Neural cell (in vitro differentiated cells): ENCODE measurements around the gene RAPGEFL1. TPM values are rescaled to one million over a fixed set of nuclear protein-coding genes. Genes with fewer than 3 reads are reported as not detected.

Experiments used
- H2AFZ ChIP-seq: fragments of 200-600, 300-800 bp; sonication (generic), shearing (Covaris generic); 2 replicates; pipeline ENCODE4 v1.6.0; 2014; ENCODE audit warnings: low read depth, mild to moderate bottlenecking, antibody characterized with exemption, low read length, moderate library complexity
- H3F3A ChIP-seq: fragments of 200-600 bp; shearing (Covaris generic); 2 replicates; pipeline ENCODE4 v1.6.1; 2016; ENCODE audit warnings: mild to moderate bottlenecking, moderate library complexity, mixed read lengths, antibody characterized with exemption, low read length; ENCODE audit not compliant: insufficient read depth, poor library complexity, severe bottlenecking
- H3K27ac ChIP-seq: fragments of 200-600, 300-800 bp; sonication (generic), shearing (Covaris generic); 2 replicates; pipeline ENCODE4 v1.5.1; 2014; ENCODE audit warnings: mild to moderate bottlenecking, low read length, moderate library complexity
- H3K27me3 ChIP-seq: fragments of 300-800, 200-600 bp; sonication (generic), shearing (Covaris generic); 2 replicates; pipeline ENCODE4 v1.6.0; 2014; ENCODE audit warnings: mild to moderate bottlenecking, low read depth, low read length, moderate library complexity; ENCODE audit not compliant: insufficient read depth
- H3K36me3 ChIP-seq: fragments of 300-800, 200-600 bp; sonication (generic), shearing (Covaris generic); 2 replicates; pipeline ENCODE4 v1.5.1; 2014; ENCODE audit warnings: mild to moderate bottlenecking, antibody characterized with exemption, low read length, moderate library complexity; ENCODE audit not compliant: insufficient read depth
- H3K4me2 ChIP-seq: fragments of 300-800, 200-600 bp; sonication (generic), shearing (Covaris generic); 2 replicates; pipeline ENCODE4 v1.6.0; 2014; ENCODE audit warnings: mild to moderate bottlenecking, low read length
- H3K4me3 ChIP-seq: fragments of 300-800, 200-600 bp; sonication (generic), shearing (Covaris generic); 2 replicates; pipeline ENCODE4 v1.5.1; 2014; ENCODE audit warnings: mild to moderate bottlenecking, low read length, moderate library complexity
- H3K79me2 ChIP-seq: fragments of 200-600 bp; shearing (Covaris generic); replicated peaks from 2 replicates; pipeline ENCODE4 v1.6.0; 2014; ENCODE audit warnings: mild to moderate bottlenecking, low read length, moderate library complexity; ENCODE audit not compliant: insufficient read depth
- H3K9ac ChIP-seq: fragments of 300-800, 200-600 bp; sonication (generic), shearing (Covaris generic); 2 replicates; pipeline ENCODE4 v1.6.1; 2016; ENCODE audit warnings: mild to moderate bottlenecking, low read length, mixed read lengths
- H3K9me2 ChIP-seq: fragments of 200-600 bp; shearing (Covaris generic); 2 replicates; pipeline ENCODE4 v1.6.1; 2016; ENCODE audit warnings: mild to moderate bottlenecking, low read length, mixed read lengths; ENCODE audit not compliant: insufficient read depth
- H3K9me3 ChIP-seq: fragments of 200-600, 300-800 bp; sonication (generic), shearing (Covaris generic); 2 replicates; pipeline ENCODE4 v1.6.1; 2016; ENCODE audit warnings: mild to moderate bottlenecking, mixed run types, low read length, moderate library complexity, mixed read lengths
- H4K20me1 ChIP-seq: fragments of 200-600 bp; shearing (Covaris generic); 2 replicates; pipeline ENCODE4 v1.6.1; 2016; ENCODE audit warnings: mild to moderate bottlenecking, mixed run types; ENCODE audit not compliant: insufficient read depth
- CTCF ChIP-seq: fragments of 450-650 bp; IDR thresholded peaks from 2 replicates; pipeline ENCODE4 v1.5.1; 2014; ENCODE audit warnings: antibody characterized with exemption, mild to moderate bottlenecking, moderate library complexity; ENCODE audit not compliant: poor library complexity, severe bottlenecking
- EP300 ChIP-seq: fragments of 450-650 bp; conservative IDR thresholded peaks from 2 replicates; pipeline ENCODE4 v1.6.1; 2014; ENCODE audit warnings: antibody characterized with exemption, mild to moderate bottlenecking, moderate library complexity; ENCODE audit not compliant: poor library complexity, severe bottlenecking
- EZH2 ChIP-seq: fragments of 200-600, 300-800 bp; shearing (Covaris generic), sonication (generic); IDR thresholded peaks from 2 replicates; pipeline ENCODE4 v1.6.1; 2014; ENCODE audit warnings: antibody characterized with exemption, low read length, borderline replicate concordance, mild to moderate bottlenecking; ENCODE audit not compliant: insufficient read depth, poor library complexity, severe bottlenecking
- MXI1 ChIP-seq: fragments of 450-650 bp; conservative IDR thresholded peaks from 2 replicates; pipeline ENCODE4 v1.6.1; 2014; ENCODE audit warnings: antibody characterized with exemption, mild to moderate bottlenecking; ENCODE audit not compliant: poor library complexity, severe bottlenecking
- POLR2AphosphoS5 ChIP-seq: IDR thresholded peaks from 2 replicates; pipeline ENCODE4 v1.6.1; 2012
- RAD21 ChIP-seq: fragments of 450-650 bp; conservative IDR thresholded peaks from 2 replicates; pipeline ENCODE4 v1.6.1; 2014; ENCODE audit warnings: antibody characterized with exemption, mild to moderate bottlenecking, moderate library complexity
- REST ChIP-seq: IDR thresholded peaks from 2 replicates; pipeline ENCODE4 v1.6.1; 2012; ENCODE audit warnings: borderline replicate concordance
- SMC3 ChIP-seq: fragments of 450-650 bp; conservative IDR thresholded peaks from 2 replicates; pipeline ENCODE4 v1.6.1; 2014; ENCODE audit warnings: antibody characterized with exemption, mild to moderate bottlenecking, moderate library complexity; ENCODE audit not compliant: poor library complexity
- TAF1 ChIP-seq: IDR thresholded peaks from 2 replicates; pipeline ENCODE4 v1.6.1; 2012; ENCODE audit warnings: low read depth
- polyA plus RNA-seq: library from polyadenylated mRNA; depleted of rRNA; stranded (reverse); fragments of >200 nt; gene quantifications from 2 replicates; pipeline ENCODE4 v1.2.3, GENCODE V29; 2014

The RAPGEFL1 gene
- polyA plus RNA-seq, 1 donor from 2014 or later, result 15.5 TPM

- Histone ChIP-seq H3K79me2 (peaks cover 15% of the 10 kb centered on the region), H3K27me3 (no peaks in the 10 kb centered on the region), H3K9me2 (no peaks in the 10 kb centered on the region), H3K27ac (peak overlapping the region; percentile 100), H3K4me3 (peak overlapping the region; percentile 96), H3K36me3 (no peaks in the 10 kb centered on the region), H3K9me3 (no peaks in the 10 kb centered on the region), H4K20me1 (no peaks in the 10 kb centered on the region), H2AFZ (peak overlapping the region; percentile 92), H3K9ac (peak overlapping the region; percentile 96), H3F3A (no peaks in the 10 kb centered on the region), H3K4me2 (peak overlapping the region; percentile 63)
- peak; percentile 23 for TF ChIP-seq TAF1
- no peak for TF ChIP-seq MXI1
- TF ChIP-seq POLR2AphosphoS5, result peak; percentile 84
- peak; percentile 80 for TF ChIP-seq REST
- no peak for TF ChIP-seq EP300
- TF ChIP-seq SMC3, result no peak
- TF ChIP-seq CTCF, result no peak
- no peak for TF ChIP-seq EZH2
- no peak for TF ChIP-seq RAD21
Observed at GRCh38 chr17:40218006-40218739, 40.9 kb downstream of the RAPGEFL1 start.

GRCh38 chr17:40218740-40219593 lies 41.7 kb downstream of the RAPGEFL1 start, which contains the start of gene WIPF2:
Gene WIPF2, plus strand, starts transcription at chr17:40219304. Its CDS starts 37,156 bp downstream, at chr17:40256460.
- no peaks in the 10 kb centered on the region for H3K36me3 ChIP-seq
- peak within 1 kb of the TSS; percentile 100 for H3K27ac ChIP-seq
- peak within 1 kb of the TSS; percentile 96 for H3K4me3 ChIP-seq
- H3K9me2 ChIP-seq, result no peaks in the 10 kb centered on the region
- no peaks in the 10 kb centered on the region for H3K27me3 ChIP-seq
- H2AFZ ChIP-seq, result peak within 1 kb of the TSS; percentile 92
- no peaks in the 10 kb centered on the region for H4K20me1 ChIP-seq
- peaks cover 17% of the 10 kb centered on the region for H3K79me2 ChIP-seq
- TF ChIP-seq TAF1 (peak; percentile 62), CTCF (peak; percentile 94), EP300 (peak; percentile 71), SMC3 (no peak), POLR2AphosphoS5 (peak; percentile 88), REST (peak; percentile 22), MXI1 (peak; percentile 59), RAD21 (no peak), EZH2 (no peak)
- no peaks in the 10 kb centered on the region for H3K9me3 ChIP-seq
- peak within 1 kb of the TSS; percentile 89 for H3K4me2 ChIP-seq
- peak within 1 kb of the TSS; percentile 96 for H3K9ac ChIP-seq
- no peaks in the 10 kb centered on the region for H3F3A ChIP-seq
